ENCODE data around the gene C6orf136. TPM values are rescaled to one million over a fixed set of nuclear protein-coding genes. Genes with fewer than 3 reads are reported as not detected.
A peak's percentile ranks its signal among the peaks of the same experiment; 100 is the strongest.

C6orf136 gene
- total and polyA plus RNA-seq, 9 of the 15 experiments (the other 6 are each of a cell fraction or from before 2014, with no cell fraction given): 14.1 to 63.1 (median 18.4) TPM

DNA sequence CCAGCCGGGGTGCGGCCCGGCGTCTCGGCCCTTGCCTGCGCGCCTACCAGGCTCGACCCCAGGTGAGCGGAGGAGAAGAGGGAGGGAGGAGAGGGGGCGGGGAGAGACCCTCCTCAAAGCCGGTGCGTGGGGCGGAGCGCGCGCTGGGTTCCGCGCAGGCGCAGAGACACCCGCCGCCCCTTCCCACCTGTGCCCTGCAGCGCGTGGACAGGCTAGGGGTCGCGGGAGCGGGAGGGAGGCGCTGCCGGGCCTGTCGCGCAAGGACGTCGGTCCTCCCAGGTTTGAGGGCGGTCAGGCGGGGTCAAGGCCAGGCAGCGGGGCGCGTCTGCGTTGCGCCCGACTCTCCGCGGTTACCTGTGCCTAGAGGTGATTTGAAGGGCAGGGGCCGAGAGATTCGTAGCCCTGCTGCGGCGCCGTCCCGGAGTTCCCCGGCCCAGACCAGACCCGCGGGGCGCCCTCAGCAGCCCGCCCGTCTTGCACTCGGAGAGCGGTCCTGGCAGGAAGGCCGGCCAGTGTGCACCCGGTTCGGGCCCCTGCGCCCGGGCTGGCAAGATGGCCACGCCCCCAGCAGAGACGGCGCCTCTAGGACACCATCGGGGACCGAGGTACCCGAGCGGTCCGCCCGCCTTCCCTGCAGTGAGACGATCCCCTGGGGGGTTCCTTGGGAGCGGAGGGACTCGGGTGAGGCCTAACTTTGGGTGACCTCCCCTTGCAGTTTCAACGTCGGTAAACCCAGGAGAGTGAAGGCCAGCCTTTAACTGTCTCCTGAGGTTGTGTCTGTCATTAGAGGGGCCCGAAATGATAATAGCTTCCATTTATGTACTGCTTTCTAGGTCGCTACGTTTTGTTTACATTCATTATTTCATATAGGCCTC lies 546 bp downstream of the C6orf136 start (continued):
- TF ChIP-seq MITF (IDR thresholded peaks at IDR 0.05): no peak
- TF ChIP-seq NFIX (CRISPR knock-in tag; IDR thresholded peaks at IDR 0.05; ENCODE audit: low read depth): no peak
- peak; percentile 68; the same call in 1 of the 2 replicates for TF ChIP-seq GABPB1 (CRISPR knock-in tag; IDR thresholded peaks at IDR 0.05)
- TF ChIP-seq BRCA1 (IDR thresholded peaks at IDR 0.05): no peak
- no peak for TF ChIP-seq BRCA1 (CRISPR knock-in tag; IDR thresholded peaks at IDR 0.05)
- TF ChIP-seq NR1H2 (CRISPR knock-in tag; IDR thresholded peaks at IDR 0.05): 0 out of 2 replicates have a peak, but pooled peaks have one; percentile 46
- TF ChIP-seq ZBTB2 (IDR thresholded peaks at IDR 0.05): peak; percentile 17; the same call in 1 of the 2 replicates
- TF ChIP-seq ILF3 (IDR thresholded peaks at IDR 0.05; ENCODE audit: borderline replicate concordance): no peak
- TF ChIP-seq, protein P1, sequence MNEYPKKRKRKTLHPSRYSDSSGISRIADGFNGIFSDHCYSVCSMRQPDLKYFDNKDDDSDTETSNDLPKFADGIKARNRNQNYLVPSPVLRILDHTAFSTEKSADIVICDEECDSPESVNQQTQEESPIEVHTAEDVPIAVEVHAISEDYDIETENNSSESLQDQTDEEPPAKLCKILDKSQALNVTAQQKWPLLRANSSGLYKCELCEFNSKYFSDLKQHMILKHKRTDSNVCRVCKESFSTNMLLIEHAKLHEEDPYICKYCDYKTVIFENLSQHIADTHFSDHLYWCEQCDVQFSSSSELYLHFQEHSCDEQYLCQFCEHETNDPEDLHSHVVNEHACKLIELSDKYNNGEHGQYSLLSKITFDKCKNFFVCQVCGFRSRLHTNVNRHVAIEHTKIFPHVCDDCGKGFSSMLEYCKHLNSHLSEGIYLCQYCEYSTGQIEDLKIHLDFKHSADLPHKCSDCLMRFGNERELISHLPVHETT (CRISPR knock-in tag; conservative IDR thresholded peaks at IDR 0.05 in 1 of 2, IDR thresholded peaks at IDR 0.05 in 1 of 2): no peak
- TF ChIP-seq PCBP1 (IDR thresholded peaks at IDR 0.05; ENCODE audit: low read depth, low read length, poor library complexity, severe bottlenecking): peak; percentile 94
- TF ChIP-seq, protein P2, sequence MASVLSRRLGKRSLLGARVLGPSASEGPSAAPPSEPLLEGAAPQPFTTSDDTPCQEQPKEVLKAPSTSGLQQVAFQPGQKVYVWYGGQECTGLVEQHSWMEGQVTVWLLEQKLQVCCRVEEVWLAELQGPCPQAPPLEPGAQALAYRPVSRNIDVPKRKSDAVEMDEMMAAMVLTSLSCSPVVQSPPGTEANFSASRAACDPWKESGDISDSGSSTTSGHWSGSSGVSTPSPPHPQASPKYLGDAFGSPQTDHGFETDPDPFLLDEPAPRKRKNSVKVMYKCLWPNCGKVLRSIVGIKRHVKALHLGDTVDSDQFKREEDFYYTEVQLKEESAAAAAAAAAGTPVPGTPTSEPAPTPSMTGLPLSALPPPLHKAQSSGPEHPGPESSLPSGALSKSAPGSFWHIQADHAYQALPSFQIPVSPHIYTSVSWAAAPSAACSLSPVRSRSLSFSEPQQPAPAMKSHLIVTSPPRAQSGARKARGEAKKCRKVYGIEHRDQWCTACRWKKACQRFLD (CRISPR knock-in tag; IDR thresholded peaks at IDR 0.05): peak; percentile 42; the same call in 1 of the 2 replicates
- TF ChIP-seq FOS (IDR thresholded peaks at IDR 0.05; ENCODE audit: extremely low read depth, insufficient read length): no peak
- TF ChIP-seq MCM7 (IDR thresholded peaks at IDR 0.05): no peak
- TF ChIP-seq E2F1 (CRISPR knock-in tag; IDR thresholded peaks at IDR 0.05): peak; percentile 28; the same call in 1 of the 2 replicates
- TF ChIP-seq, protein P3, sequence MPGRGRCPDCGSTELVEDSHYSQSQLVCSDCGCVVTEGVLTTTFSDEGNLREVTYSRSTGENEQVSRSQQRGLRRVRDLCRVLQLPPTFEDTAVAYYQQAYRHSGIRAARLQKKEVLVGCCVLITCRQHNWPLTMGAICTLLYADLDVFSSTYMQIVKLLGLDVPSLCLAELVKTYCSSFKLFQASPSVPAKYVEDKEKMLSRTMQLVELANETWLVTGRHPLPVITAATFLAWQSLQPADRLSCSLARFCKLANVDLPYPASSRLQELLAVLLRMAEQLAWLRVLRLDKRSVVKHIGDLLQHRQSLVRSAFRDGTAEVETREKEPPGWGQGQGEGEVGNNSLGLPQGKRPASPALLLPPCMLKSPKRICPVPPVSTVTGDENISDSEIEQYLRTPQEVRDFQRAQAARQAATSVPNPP (IDR thresholded peaks at IDR 0.05; ENCODE audit: borderline replicate concordance, insufficient read depth, insufficient read length): no peak
- no peak for TF ChIP-seq SRSF9 (IDR thresholded peaks at IDR 0.05; ENCODE audit: borderline replicate concordance, low read depth, low read length)
- no peak; the same call in 1 of the 2 replicates for TF ChIP-seq ZKSCAN1 (IDR thresholded peaks at IDR 0.05; ENCODE audit: low read depth, low read length)
- peak; percentile 79; the same call in 1 of the 2 replicates for TF ChIP-seq HDAC2 (IDR thresholded peaks at IDR 0.05)
- TF ChIP-seq JUNB (CRISPR knock-in tag; conservative IDR thresholded peaks at IDR 0.05): no peak

All from K562 (cell line).